Measurements from ENCODE around the gene CT45A1. TPM values are rescaled to one million over a fixed set of nuclear protein-coding genes. Genes with fewer than 3 reads are reported as not detected.
A peak's percentile ranks its signal among the peaks of the same experiment; 100 is the strongest.
"Not testable (repeated sequence)": the region's sequence is repeated elsewhere in the genome, so short reads cannot be mapped to it uniquely, and the experiment has no call there.

CT45A1 gene
- total RNA-seq (2014; rRNA removed; shearing (Covaris generic)): 0.10 TPM in 1 of 2 replicates, not detected in the other

GRCh38 chrX:135713183-135713689 lies at the start of gene CT45A1:
CT45A1 (plus strand) TSS chrX:135713639; CDS start chrX:135718941, 5,302 bp downstream.
- not testable (repeated sequence) for DNase-seq (ENCODE audit: low read depth)

GRCh38 chrX:135672979-135673378 lies 40.5 kb upstream of the CT45A1 start:
- not testable (repeated sequence) for DNase-seq (ENCODE audit: low read depth)

- DNase-seq (ENCODE audit: low read depth): no peak
Measured at GRCh38 chrX:135688137-135688536, 25.3 kb upstream of the CT45A1 start.

GRCh38 chrX:135695471-135695870 lies 18.0 kb upstream of the CT45A1 start:
- no peak for DNase-seq (ENCODE audit: low read depth)

GRCh38 chrX:135697601-135698000 lies 15.8 kb upstream of the CT45A1 start:
- no peak for DNase-seq (ENCODE audit: low read depth)

GRCh38 chrX:135698924-135699323 lies 14.5 kb upstream of the CT45A1 start:
- DNase-seq (ENCODE audit: low read depth): no peak

- DNase-seq (ENCODE audit: low read depth): peak; percentile 16
Measured at GRCh38 chrX:135707880-135708279, 5.6 kb upstream of the CT45A1 start.

- no peak for DNase-seq (ENCODE audit: low read depth)
Measured at GRCh38 chrX:135713795-135714194, 356 bp downstream of the CT45A1 start.

- DNase-seq (ENCODE audit: low read depth): not testable (repeated sequence)
Measured at GRCh38 chrX:135734666-135735065, 21.2 kb downstream of the CT45A1 start.

- DNase-seq (ENCODE audit: low read depth): peak; percentile 9
Measured at GRCh38 chrX:135737366-135738071, 24.1 kb downstream of the CT45A1 start.

GRCh38 chrX:135740681-135741149 lies 27.3 kb downstream of the CT45A1 start:
- DNase-seq (ENCODE audit: low read depth): peak; percentile 19

- DNase-seq (ENCODE audit: low read depth): no peak
Measured at GRCh38 chrX:135741192-135741715, 27.8 kb downstream of the CT45A1 start.

GRCh38 chrX:135744739-135745138 lies 31.3 kb downstream of the CT45A1 start:
- DNase-seq (ENCODE audit: low read depth): not testable (repeated sequence)

GRCh38 chrX:135768091-135768490 lies 54.7 kb downstream of the CT45A1 start, which contains the start of gene CT45A3:
CT45A3 (minus strand) TSS chrX:135768191; CDS start chrX:135764444, 3,747 bp downstream.
- DNase-seq (ENCODE audit: low read depth): not testable (repeated sequence)

Other genes with a start within 250 kb of the CT45A1 start
- 4.1 and 5.5 TPM in 2 replicates for gene INTS6L, start 193.0 kb upstream of the CT45A1 start, total RNA-seq (2014; rRNA removed; shearing (Covaris generic))
- gene CT45A3, start 54.6 kb downstream of the CT45A1 start, total RNA-seq (2014; rRNA removed; shearing (Covaris generic)): 0.36 TPM in 1 of 2 replicates, not detected in the other
- 0.29 TPM in 1 of 2 replicates, not detected in the other for gene CT45A5, start 71.9 kb downstream of the CT45A1 start, total RNA-seq (2014; rRNA removed; shearing (Covaris generic))
- gene CT45A6, start 89.1 kb downstream of the CT45A1 start, total RNA-seq (2014; rRNA removed; shearing (Covaris generic)): not detected in 2 replicates
- not detected in 2 replicates for gene CT45A2, start 106.4 kb downstream of the CT45A1 start, total RNA-seq (2014; rRNA removed; shearing (Covaris generic))
- gene CT45A7, start 123.6 kb downstream of the CT45A1 start, total RNA-seq (2014; rRNA removed; shearing (Covaris generic)): not detected in 2 replicates
- gene CT45A8, start 140.9 kb downstream of the CT45A1 start, total RNA-seq (2014; rRNA removed; shearing (Covaris generic)): not detected in 2 replicates
- not detected in 2 replicates for gene CT45A9, start 158.2 kb downstream of the CT45A1 start, total RNA-seq (2014; rRNA removed; shearing (Covaris generic))
- gene CT45A10, start 179.8 kb downstream of the CT45A1 start, total RNA-seq (2014; rRNA removed; shearing (Covaris generic)): 0.29 and 0.72 TPM in 2 replicates
- under 0.01 and 0.10 TPM in 2 replicates for gene SAGE1, start 180.1 kb downstream of the CT45A1 start, total RNA-seq (2014; rRNA removed; shearing (Covaris generic))